CD4-positive, alpha-beta memory T cell (primary cell): ENCODE measurements around the gene ITGA3. TPM values are rescaled to one million over a fixed set of nuclear protein-coding genes. Genes with fewer than 3 reads are reported as not detected.

Experiments used
- CTCF ChIA-PET: fragments of 350-600 bp; sonication (Branson Sonifier 250); formaldehyde crosslinking; loops from one replicate; lab custom pipeline; 2021; ENCODE audit warnings: inconsistent platforms; ENCODE audit not compliant: partially characterized antibody; lab: Charles Lee
- POLR2A ChIA-PET: fragments of 350-600 bp; sonication (Branson Sonifier 250); formaldehyde crosslinking; loops from one replicate; lab custom pipeline; 2021; ENCODE audit not compliant: partially characterized antibody; lab: Charles Lee
- DNase-seq, 5 donors: peaks; one replicate each; pipeline versions ENCODE4 v3.0.0 to v3.0.0-alpha.2; 2020 to 2022; ENCODE audit warnings: mixed read lengths in 1 of 5
- H3K27ac ChIP-seq: one replicate; pipeline ENCODE4 v1.7.0; 2013; ENCODE audit warnings: low read depth, low read length
- H3K27me3 ChIP-seq: 2 replicates; pipeline ENCODE4 v1.7.0; 2013; ENCODE audit warnings: mild to moderate bottlenecking, low read length, moderate library complexity; ENCODE audit not compliant: insufficient read depth
- H3K36me3 ChIP-seq: 2 replicates; pipeline ENCODE4 v1.7.0; 2013; ENCODE audit warnings: mild to moderate bottlenecking, low read length, moderate library complexity; ENCODE audit not compliant: insufficient read depth
- H3K4me1 ChIP-seq: 2 replicates; pipeline ENCODE4 v1.7.0; 2013; ENCODE audit warnings: mild to moderate bottlenecking, low read length, moderate library complexity; ENCODE audit not compliant: insufficient read depth
- H3K4me3 ChIP-seq, 2 donors: one replicate each; pipeline ENCODE4 v1.7.0; 2013; ENCODE audit warnings: low read length in 2 of 2, mild to moderate bottlenecking in 1 of 2
- H3K9me3 ChIP-seq, 2 donors: one replicate each; pipeline ENCODE4 v1.7.0; 2013; ENCODE audit warnings: low read length in 2 of 2, control low read depth in 1 of 2; ENCODE audit not compliant: control insufficient read depth in 1 of 2
- H3K27ac Mint-ChIP-seq, 7 donors: one replicate each; pipeline ENCODE4 v1.8.0; 2020 to 2021; ENCODE audit warnings: mixed read lengths in 7 of 7, mild to moderate bottlenecking in 6 of 7, inconsistent platforms in 3 of 7, moderate library complexity in 3 of 7
- H3K27me3 Mint-ChIP-seq, 2 donors: one replicate each; pipeline ENCODE4 v1.8.0; 2020 to 2021; ENCODE audit warnings: mixed read lengths in 2 of 2
- H3K36me3 Mint-ChIP-seq, 2 donors: one replicate each; pipeline ENCODE4 v1.8.0; 2020 to 2021; ENCODE audit warnings: mixed read lengths in 2 of 2, inconsistent platforms in 1 of 2, mild to moderate bottlenecking in 1 of 2
- H3K4me1 Mint-ChIP-seq, 4 donors: one replicate each; pipeline ENCODE4 v1.8.0; 2020 to 2021; ENCODE audit warnings: mixed read lengths in 4 of 4, mild to moderate bottlenecking in 1 of 4
- H3K4me3 Mint-ChIP-seq, 8 donors: one replicate each; pipeline ENCODE4 v1.8.0; 2020 to 2021; ENCODE audit warnings: mixed read lengths in 8 of 8, mild to moderate bottlenecking in 7 of 8, moderate library complexity in 6 of 8, inconsistent platforms in 3 of 8
- H3K9me3 Mint-ChIP-seq, 8 donors: one replicate each; pipeline ENCODE4 v1.8.0; 2020 to 2021; ENCODE audit warnings: mixed read lengths in 8 of 8, mild to moderate bottlenecking in 5 of 8, inconsistent platforms in 3 of 8, moderate library complexity in 1 of 8
- intact Hi-C: fragments of 100-400 bp; cut with micrococcal nuclease; formaldehyde crosslinking; loops from one replicate; pipeline ENCODE4 v1.15.1; 2023
- polyA plus RNA-seq, 2 donors: library from polyadenylated mRNA; unstranded; fragments of 300-500 nt; fragmentation: Illumina TruSeq; gene quantifications; one replicate each; pipeline ENCODE4 v1.2.3, GENCODE V29; 2021
- total RNA-seq, 2 experiments: library from RNA; stranded (reverse); gene quantifications; one replicate each; pipeline ENCODE4 v1.2.3, GENCODE V29; 2021

Gene ITGA3
- total and polyA plus RNA-seq, 4 experiments from 2014 or later: 1.6 to 16.3 (median 9.4) TPM

DNA sequence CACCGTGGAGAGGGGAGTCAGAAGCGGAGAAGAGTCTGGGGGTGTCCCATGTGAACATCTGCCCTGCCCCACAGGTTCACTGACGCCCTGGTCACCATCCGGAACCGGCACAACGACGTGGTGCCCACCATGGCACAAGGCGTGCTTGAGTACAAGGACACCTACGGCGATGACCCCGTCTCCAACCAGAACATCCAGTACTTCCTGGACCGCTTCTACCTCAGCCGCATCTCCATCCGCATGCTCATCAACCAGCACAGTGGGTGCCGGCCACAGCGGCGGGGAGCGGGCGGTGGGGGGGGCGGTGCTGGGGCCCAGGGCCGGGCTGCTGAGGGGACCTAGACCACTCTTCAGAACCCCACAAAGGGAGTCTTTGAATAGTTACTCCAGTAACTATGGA is 49.9 kb downstream of the ITGA3 start:
- Histone ChIP-seq H3K27me3 (no peaks in the 10 kb centered on the region), H3K4me3 (no peak overlapping the region), H3K36me3 (peaks cover 25% of the 10 kb centered on the region), H3K27ac (no peak overlapping the region), H3K9me3 (no peaks in the 10 kb centered on the region), H3K4me1 (no peaks in the 10 kb centered on the region)
- Mint-ChIP-seq H3K4me3 (no peak overlapping the region), H3K4me1 (no peaks in the 10 kb centered on the region), H3K36me3 (peaks cover 8 to 41% of the 10 kb centered on the region in 2 donors), H3K27ac (no peak overlapping the region), H3K9me3 (no peaks in the 10 kb centered on the region), H3K27me3 (no peaks in the 10 kb centered on the region)
- DNase-seq: no peak
- intact Hi-C loops: no loop called here
- ChIA-PET CTCF (interaction anchor here (1.9 to 4.1 kb wide), 3 partner anchors 11 to 18 kb away, joined by 6 to 15 read pairs (median 6); no protein-coding TSS in a partner anchor), POLR2A (no interaction called here)

DNA sequence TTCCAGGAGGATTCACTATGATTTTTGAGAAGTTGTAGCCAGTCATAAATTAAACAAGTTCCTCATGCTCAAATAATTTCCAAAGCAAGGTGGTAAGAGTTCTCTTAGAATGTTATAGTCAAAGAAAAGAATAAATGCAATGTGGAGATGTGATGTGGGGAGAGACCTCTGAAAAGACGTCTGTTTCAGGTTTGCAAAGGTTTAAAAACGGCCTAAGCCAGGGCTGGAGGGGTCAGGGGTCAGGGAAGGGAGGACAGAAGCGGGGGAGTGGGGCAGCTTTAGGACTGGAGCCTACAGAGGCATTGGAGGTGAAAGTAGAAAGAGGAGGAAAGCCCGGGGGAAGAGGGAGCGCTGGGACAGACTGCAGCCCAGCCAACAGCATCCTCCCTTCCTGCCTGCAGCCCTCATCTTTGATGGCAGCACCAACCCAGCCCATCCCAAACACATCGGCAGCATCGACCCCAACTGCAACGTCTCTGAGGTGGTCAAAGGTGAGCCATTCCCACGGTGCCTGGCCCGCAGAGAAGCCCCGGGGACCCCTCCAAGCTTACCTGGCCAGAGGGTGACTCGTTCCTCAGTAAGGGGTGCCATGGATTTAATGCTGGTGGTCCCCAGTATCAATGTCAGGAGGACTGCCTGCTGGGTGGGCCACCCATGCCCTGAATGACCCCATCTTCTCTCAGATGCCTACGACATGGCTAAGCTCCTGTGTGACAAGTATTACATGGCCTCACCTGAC is 50.7 kb downstream of the ITGA3 start:
- Mint-ChIP-seq H3K36me3 (peaks cover 8 to 41% of the 10 kb centered on the region in 2 donors), H3K27ac (no peak overlapping the region), H3K4me1 (no peaks in the 10 kb centered on the region), H3K4me3 (no peak overlapping the region), H3K27me3 (no peaks in the 10 kb centered on the region), H3K9me3 (no peaks in the 10 kb centered on the region)
- Histone ChIP-seq H3K27me3 (no peaks in the 10 kb centered on the region), H3K36me3 (peaks cover 23% of the 10 kb centered on the region), H3K4me1 (no peaks in the 10 kb centered on the region), H3K9me3 (no peaks in the 10 kb centered on the region), H3K4me3 (no peak overlapping the region), H3K27ac (no peak overlapping the region)
- ChIA-PET CTCF (interaction anchor here (0.8 to 4.1 kb wide), 2 partner anchors 13 to 63 kb away, joined by 3 to 15 read pairs; no protein-coding TSS in a partner anchor), POLR2A (interaction anchor here (1.5 kb wide), 1 partner anchor 9 kb away, joined by 4 read pairs; no protein-coding TSS in a partner anchor)
- intact Hi-C loops: no loop called here
- DNase-seq: no peak

DNA sequence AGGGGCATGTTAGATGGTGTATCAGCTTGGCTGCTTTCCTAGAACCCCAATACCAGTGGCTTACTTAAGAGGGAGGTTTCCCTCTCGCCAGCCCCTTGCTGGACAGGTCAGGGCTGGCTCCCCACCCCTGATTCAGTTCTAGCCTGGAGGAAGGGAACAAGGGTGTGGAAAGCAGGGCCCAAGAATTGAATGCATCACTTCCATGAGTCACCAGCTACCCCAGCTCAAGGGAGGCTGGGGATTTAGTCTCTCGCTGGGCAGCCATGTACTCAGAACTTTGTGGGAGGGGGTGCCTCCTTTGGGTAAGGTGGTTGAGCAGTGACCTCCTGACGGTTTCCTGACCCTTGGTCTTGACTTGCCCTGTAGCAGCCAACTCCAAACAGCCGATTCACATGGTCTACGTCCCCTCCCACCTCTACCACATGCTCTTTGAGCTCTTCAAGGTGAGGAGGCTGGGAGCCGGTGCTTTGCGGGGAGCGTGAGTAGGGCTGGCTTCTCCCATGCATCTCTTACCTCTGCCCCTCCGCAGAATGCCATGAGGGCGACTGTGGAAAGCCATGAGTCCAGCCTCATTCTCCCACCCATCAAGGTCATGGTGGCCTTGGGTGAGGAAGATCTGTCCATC is 52.0 kb downstream of the ITGA3 start:
- Histone ChIP-seq H3K4me1 (no peaks in the 10 kb centered on the region), H3K9me3 (no peaks in the 10 kb centered on the region), H3K4me3 (no peak overlapping the region), H3K27ac (no peak overlapping the region), H3K36me3 (peaks cover 23% of the 10 kb centered on the region), H3K27me3 (no peaks in the 10 kb centered on the region)
- Mint-ChIP-seq H3K4me1 (no peaks in the 10 kb centered on the region), H3K4me3 (no peak overlapping the region), H3K36me3 (peaks cover 8 to 41% of the 10 kb centered on the region in 2 donors), H3K9me3 (no peaks in the 10 kb centered on the region), H3K27ac (peak overlapping the region in 1 of 7 donors; percentile 70), H3K27me3 (no peaks in the 10 kb centered on the region)
- intact Hi-C loops: no loop called here
- DNase-seq: no peak
- CTCF ChIA-PET: interaction anchor here (1.2 to 1.9 kb wide), 2 partner anchors 11 to 14 kb away, joined by 3 to 8 read pairs; no protein-coding TSS in a partner anchor
- POLR2A ChIA-PET: interaction anchor here (1.5 kb wide), 1 partner anchor 10 kb away, joined by 4 read pairs; no protein-coding TSS in a partner anchor

DNA sequence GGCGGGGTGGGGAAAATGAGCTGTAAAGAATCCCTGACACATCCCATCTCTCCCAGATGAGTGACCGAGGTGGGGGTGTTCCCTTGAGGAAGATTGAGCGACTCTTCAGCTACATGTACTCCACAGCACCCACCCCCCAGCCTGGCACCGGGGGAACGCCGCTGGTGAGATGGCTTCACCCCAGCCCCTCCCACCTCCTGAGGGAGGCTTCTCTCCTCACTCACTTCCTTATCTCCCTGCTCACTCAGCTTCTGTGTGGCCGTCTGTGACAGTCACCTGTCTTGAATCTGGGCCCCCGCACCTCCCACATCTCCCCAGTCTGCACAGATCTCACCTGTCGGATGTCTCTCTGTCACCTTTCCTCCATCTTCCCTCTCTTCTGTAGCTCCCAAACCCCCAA is 52.6 kb downstream of the ITGA3 start:
- ChIA-PET CTCF (interaction anchor here (1.0 to 1.9 kb wide), 5 partner anchors 9 to 55 kb away, joined by 3 to 8 read pairs (median 5); no protein-coding TSS in a partner anchor), POLR2A (no interaction called here)
- Mint-ChIP-seq H3K4me1 (no peaks in the 10 kb centered on the region), H3K27me3 (no peaks in the 10 kb centered on the region), H3K27ac (peak overlapping the region in 1 of 7 donors; percentile 43), H3K36me3 (peaks cover 5 to 37% of the 10 kb centered on the region in 2 donors), H3K4me3 (no peak overlapping the region), H3K9me3 (no peaks in the 10 kb centered on the region)
- Histone ChIP-seq H3K4me1 (no peaks in the 10 kb centered on the region), H3K36me3 (peaks cover 23% of the 10 kb centered on the region), H3K9me3 (no peaks in the 10 kb centered on the region), H3K27ac (no peak overlapping the region), H3K4me3 (no peak overlapping the region), H3K27me3 (no peaks in the 10 kb centered on the region)
- DNase-seq: no peak
- intact Hi-C loops: no loop called here

DNA sequence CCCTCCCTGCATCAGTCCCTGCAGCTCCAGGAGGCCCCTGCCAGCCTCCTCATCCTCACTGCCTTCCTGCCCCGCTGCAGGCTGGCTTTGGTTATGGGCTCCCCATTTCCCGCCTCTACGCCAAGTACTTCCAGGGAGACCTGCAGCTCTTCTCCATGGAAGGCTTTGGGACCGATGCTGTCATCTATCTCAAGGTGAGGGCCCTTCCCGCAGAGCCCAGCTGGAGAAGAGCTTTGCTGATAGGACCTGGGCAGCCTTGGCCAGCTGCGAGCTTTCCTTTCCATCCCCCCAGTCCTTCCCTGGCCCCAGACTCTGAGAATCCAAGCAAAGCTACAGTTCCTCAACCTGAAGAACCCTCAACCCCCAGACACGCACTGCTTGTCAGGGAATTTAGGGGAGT is 53.3 kb downstream of the ITGA3 start:
- no peak overlapping the region for H3K27ac Mint-ChIP-seq
- intact Hi-C loops: no loop called here
- Histone ChIP-seq H3K27ac (no peak overlapping the region), H3K4me3 (no peak overlapping the region), H3K36me3 (peaks cover 23% of the 10 kb centered on the region), H3K4me1 (no peaks in the 10 kb centered on the region), H3K9me3 (no peaks in the 10 kb centered on the region), H3K27me3 (no peaks in the 10 kb centered on the region)
- H3K4me3 Mint-ChIP-seq: no peak overlapping the region
- H3K4me1 Mint-ChIP-seq: no peaks in the 10 kb centered on the region
- H3K9me3 Mint-ChIP-seq: no peaks in the 10 kb centered on the region
- CTCF ChIA-PET: interaction anchor here (1.0 to 1.9 kb wide), 5 partner anchors 8 to 54 kb away, joined by 3 to 8 read pairs (median 5); no protein-coding TSS in a partner anchor
- POLR2A ChIA-PET: no interaction called here
- peaks cover 5 to 37% of the 10 kb centered on the region in 2 donors for H3K36me3 Mint-ChIP-seq
- DNase-seq: no peak
- no peaks in the 10 kb centered on the region for H3K27me3 Mint-ChIP-seq

DNA sequence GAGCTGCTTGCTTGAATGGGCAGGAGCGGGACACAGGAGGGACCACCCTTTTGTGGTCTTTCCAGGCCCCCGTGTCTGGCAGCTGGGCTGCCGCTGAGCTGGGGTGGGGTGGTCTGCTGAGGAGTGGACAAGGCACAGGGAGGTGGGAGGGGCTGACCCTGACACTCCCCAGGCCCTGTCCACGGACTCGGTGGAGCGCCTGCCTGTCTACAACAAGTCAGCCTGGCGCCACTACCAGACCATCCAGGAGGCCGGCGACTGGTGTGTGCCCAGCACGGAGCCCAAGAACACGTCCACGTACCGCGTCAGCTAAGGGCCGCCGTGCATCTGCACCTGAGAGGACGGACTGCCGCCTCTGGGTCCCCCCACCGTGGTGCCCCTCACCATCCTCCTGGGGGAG is 53.9 kb downstream of the ITGA3 start:
- Histone ChIP-seq H3K4me3 (no peak overlapping the region), H3K36me3 (peaks cover 23% of the 10 kb centered on the region), H3K4me1 (no peaks in the 10 kb centered on the region), H3K27me3 (no peaks in the 10 kb centered on the region), H3K9me3 (no peaks in the 10 kb centered on the region), H3K27ac (no peak overlapping the region)
- no peak for DNase-seq
- Mint-ChIP-seq H3K27ac (no peak overlapping the region), H3K36me3 (peaks cover 5 to 37% of the 10 kb centered on the region in 2 donors), H3K27me3 (peaks cover under 1% of the 10 kb centered on the region in 2 donors), H3K4me3 (no peak overlapping the region), H3K4me1 (peaks cover 0 to 2% (median under 1%) of the 10 kb centered on the region in 4 donors), H3K9me3 (no peaks in the 10 kb centered on the region)
- intact Hi-C loops: no loop called here
- ChIA-PET POLR2A (no interaction called here), CTCF (interaction anchor here (1.8 kb wide), 1 partner anchor 52 kb away, joined by 5 read pairs; no protein-coding TSS in a partner anchor)
